DLD1 (cell line): ENCODE measurements around the gene LRRC30.
"Not testable (repeated sequence)": the region's sequence is repeated elsewhere in the genome, so short reads cannot be mapped to it uniquely, and the experiment has no call there.

ENCODE experiments used
- in situ Hi-C: cut with HindIII; loops from 2 replicates; pipeline ENCODE4 v1.10.0; 2017; ENCODE audit warnings: low sequenced_read_pairs

LRRC30 gene

GRCh38 chr18:7230626-7231349 is at the start of gene LRRC30:
Gene LRRC30 (plus strand): TSS chr18:7231089. CDS start chr18:7231139, 50 bp downstream.
- in situ Hi-C loops, result loop anchor here (10.0 kb wide), 1 partner anchor 1164 kb away; no protein-coding TSS in a partner anchor

GRCh38 chr18:7185701-7186100 is 45.2 kb upstream of the LRRC30 start:
- in situ Hi-C loops, result no loop called here

GRCh38 chr18:7190547-7191156 is 40.2 kb upstream of the LRRC30 start:
- in situ Hi-C loops, result no loop called here

GRCh38 chr18:7191736-7192135 is 39.2 kb upstream of the LRRC30 start:
- in situ Hi-C loops, result no loop called here

GRCh38 chr18:7195266-7195665 is 35.6 kb upstream of the LRRC30 start:
- in situ Hi-C loops, result no loop called here

GRCh38 chr18:7196421-7196820 is 34.5 kb upstream of the LRRC30 start:
- in situ Hi-C loops, result no loop called here

- in situ Hi-C loops, result no loop called here
Measured at GRCh38 chr18:7197854-7198253, 33.0 kb upstream of the LRRC30 start.

GRCh38 chr18:7198326-7198725 is 32.6 kb upstream of the LRRC30 start:
- in situ Hi-C loops, result no loop called here

GRCh38 chr18:7201096-7201495 is 29.8 kb upstream of the LRRC30 start:
- in situ Hi-C loops, result no loop called here

GRCh38 chr18:7202169-7202568 is 28.7 kb upstream of the LRRC30 start:
- in situ Hi-C loops, result no loop called here

- in situ Hi-C loops, result not testable (repeated sequence)
Measured at GRCh38 chr18:7203601-7204000, 27.3 kb upstream of the LRRC30 start.

- in situ Hi-C loops, result no loop called here
Measured at GRCh38 chr18:7205346-7205745, 25.5 kb upstream of the LRRC30 start.

- in situ Hi-C loops, result no loop called here
Measured at GRCh38 chr18:7206217-7206616, 24.7 kb upstream of the LRRC30 start.

GRCh38 chr18:7207366-7207915 is 23.4 kb upstream of the LRRC30 start:
- in situ Hi-C loops, result no loop called here

- in situ Hi-C loops, result no loop called here
Measured at GRCh38 chr18:7221424-7222155, 9.3 kb upstream of the LRRC30 start.

GRCh38 chr18:7224198-7224597 is 6.7 kb upstream of the LRRC30 start:
- in situ Hi-C loops, result no loop called here

- in situ Hi-C loops, result loop anchor here (10.0 kb wide), 1 partner anchor 1163 kb away; no protein-coding TSS in a partner anchor
Measured at GRCh38 chr18:7232218-7232617, 1.3 kb downstream of the LRRC30 start.

- in situ Hi-C loops, result loop anchor here (10.0 kb wide), 1 partner anchor 1162 kb away; no protein-coding TSS in a partner anchor
Measured at GRCh38 chr18:7233134-7233810, 2.4 kb downstream of the LRRC30 start.

- in situ Hi-C loops, result loop anchor here (10.0 kb wide), 1 partner anchor 1161 kb away; no protein-coding TSS in a partner anchor
Measured at GRCh38 chr18:7234091-7234490, 3.2 kb downstream of the LRRC30 start.

- in situ Hi-C loops, result loop anchor here (10.0 kb wide), 1 partner anchor 1160 kb away; no protein-coding TSS in a partner anchor
Measured at GRCh38 chr18:7234956-7235355, 4.1 kb downstream of the LRRC30 start.

- in situ Hi-C loops, result loop anchor here (10.0 kb wide), 1 partner anchor 1159 kb away; no protein-coding TSS in a partner anchor
Measured at GRCh38 chr18:7236072-7236471, 5.2 kb downstream of the LRRC30 start.
